AG09309 (cell line): ENCODE data around the gene OVOL1.
A peak's percentile ranks its signal among the peaks of the same experiment; 100 is the strongest.

Experiments
- DNase-seq: peaks from one replicate; pipeline ENCODE4 v3.0.0-alpha.2; 2010; ENCODE audit warnings: low read depth
- H3K4me3 ChIP-seq: 2 replicates; pipeline ENCODE4 v1.5.1; 2011; ENCODE audit warnings: mild to moderate bottlenecking, low read depth, low read length, moderate library complexity; ENCODE audit not compliant: control insufficient read depth
- TF ChIP-seq, protein P1 (sequence below): IDR thresholded peaks from 2 replicates; pipeline ENCODE4 v1.5.1; 2011; ENCODE audit warnings: mild to moderate bottlenecking, low read depth, low read length, inconsistent platforms; ENCODE audit not compliant: insufficient read depth, control insufficient read depth; ENCODE audit errors: missing control alignments

Gene OVOL1

DNA sequence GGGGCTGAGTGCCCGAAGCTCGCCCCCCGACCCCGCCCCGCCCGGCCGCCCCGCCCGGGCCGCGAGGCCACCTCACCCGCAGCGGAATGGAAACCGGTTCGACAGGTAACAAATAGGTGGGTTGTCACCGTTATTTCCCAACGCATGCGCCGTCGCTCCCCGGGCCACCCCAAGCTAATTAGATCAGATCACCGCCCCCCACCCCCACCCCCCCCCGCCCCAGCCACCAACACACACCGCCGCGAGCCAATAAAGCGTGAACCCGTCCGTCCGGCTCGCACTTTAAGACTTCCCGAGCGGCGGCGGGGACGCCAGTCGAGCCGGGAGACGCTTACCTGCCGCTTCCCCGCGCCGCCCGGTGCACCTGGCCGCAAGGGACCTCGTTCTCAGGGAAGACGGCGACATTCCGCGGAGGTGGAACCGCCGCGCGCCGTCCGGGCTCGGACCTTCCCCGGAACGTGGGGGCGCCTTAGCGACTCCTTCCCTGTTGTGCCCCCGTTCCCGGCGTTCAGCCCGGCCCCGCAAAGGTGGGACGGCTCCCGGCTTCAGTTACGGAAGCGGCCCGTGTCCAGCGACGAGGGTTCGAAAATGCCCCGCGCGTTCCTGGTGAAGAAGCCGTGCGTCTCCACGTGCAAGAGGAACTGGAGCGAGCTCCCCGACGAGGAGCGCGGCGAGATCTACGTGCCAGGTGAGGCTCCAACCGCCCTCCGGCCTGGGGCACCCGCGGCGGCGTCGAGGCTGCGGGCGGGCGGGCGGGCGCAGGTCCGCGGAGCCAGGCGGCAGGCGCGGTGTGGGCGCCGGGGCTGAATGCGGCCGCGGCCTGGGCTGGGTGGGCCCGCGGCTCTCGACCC is at the start of gene OVOL1:
Gene OVOL1, plus strand, starts transcription at position 278 of the 851 bp plus-strand sequence. Its CDS starts 311 bp downstream, at position 589.
- DNase-seq = no peak
- no peak within 1 kb of the TSS for H3K4me3 ChIP-seq
- TF ChIP-seq, protein P1, sequence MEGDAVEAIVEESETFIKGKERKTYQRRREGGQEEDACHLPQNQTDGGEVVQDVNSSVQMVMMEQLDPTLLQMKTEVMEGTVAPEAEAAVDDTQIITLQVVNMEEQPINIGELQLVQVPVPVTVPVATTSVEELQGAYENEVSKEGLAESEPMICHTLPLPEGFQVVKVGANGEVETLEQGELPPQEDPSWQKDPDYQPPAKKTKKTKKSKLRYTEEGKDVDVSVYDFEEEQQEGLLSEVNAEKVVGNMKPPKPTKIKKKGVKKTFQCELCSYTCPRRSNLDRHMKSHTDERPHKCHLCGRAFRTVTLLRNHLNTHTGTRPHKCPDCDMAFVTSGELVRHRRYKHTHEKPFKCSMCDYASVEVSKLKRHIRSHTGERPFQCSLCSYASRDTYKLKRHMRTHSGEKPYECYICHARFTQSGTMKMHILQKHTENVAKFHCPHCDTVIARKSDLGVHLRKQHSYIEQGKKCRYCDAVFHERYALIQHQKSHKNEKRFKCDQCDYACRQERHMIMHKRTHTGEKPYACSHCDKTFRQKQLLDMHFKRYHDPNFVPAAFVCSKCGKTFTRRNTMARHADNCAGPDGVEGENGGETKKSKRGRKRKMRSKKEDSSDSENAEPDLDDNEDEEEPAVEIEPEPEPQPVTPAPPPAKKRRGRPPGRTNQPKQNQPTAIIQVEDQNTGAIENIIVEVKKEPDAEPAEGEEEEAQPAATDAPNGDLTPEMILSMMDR = no peak

GRCh38 chr11:65739022-65739421 is 47.8 kb upstream of the OVOL1 start:
- no peak for DNase-seq
- TF ChIP-seq, protein P1 = no peak
- H3K4me3 ChIP-seq = no peak overlapping the region

- no peak overlapping the region for H3K4me3 ChIP-seq
- no peak for DNase-seq
- TF ChIP-seq, protein P1 = no peak
Observed at GRCh38 chr11:65741185-65741584, 45.7 kb upstream of the OVOL1 start.

DNA sequence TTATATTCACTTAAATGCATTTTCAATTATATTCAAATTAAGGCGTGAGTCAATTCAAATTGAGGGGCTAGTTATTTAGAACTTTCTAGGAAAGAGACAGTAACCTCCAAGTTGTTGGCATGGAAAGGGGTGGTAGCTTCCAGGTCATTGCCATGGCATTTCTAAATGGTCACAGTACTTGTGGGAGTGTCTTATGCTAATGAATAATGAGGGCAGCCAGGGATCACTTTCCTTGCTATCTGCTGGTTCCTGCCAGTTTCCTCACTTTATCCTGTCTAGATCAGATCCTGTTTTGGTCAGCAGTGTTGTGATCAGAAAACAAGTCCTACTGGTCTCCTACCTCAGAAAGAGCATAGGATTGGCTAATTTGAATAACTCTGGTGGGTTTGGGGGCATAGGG is 44.5 kb upstream of the OVOL1 start:
- TF ChIP-seq, protein P1 = no peak
- DNase-seq = no peak
- no peak overlapping the region for H3K4me3 ChIP-seq

GRCh38 chr11:65743681-65744025 is 43.2 kb upstream of the OVOL1 start:
- DNase-seq = no peak
- TF ChIP-seq, protein P1 = no peak
- H3K4me3 ChIP-seq = no peak overlapping the region

DNA sequence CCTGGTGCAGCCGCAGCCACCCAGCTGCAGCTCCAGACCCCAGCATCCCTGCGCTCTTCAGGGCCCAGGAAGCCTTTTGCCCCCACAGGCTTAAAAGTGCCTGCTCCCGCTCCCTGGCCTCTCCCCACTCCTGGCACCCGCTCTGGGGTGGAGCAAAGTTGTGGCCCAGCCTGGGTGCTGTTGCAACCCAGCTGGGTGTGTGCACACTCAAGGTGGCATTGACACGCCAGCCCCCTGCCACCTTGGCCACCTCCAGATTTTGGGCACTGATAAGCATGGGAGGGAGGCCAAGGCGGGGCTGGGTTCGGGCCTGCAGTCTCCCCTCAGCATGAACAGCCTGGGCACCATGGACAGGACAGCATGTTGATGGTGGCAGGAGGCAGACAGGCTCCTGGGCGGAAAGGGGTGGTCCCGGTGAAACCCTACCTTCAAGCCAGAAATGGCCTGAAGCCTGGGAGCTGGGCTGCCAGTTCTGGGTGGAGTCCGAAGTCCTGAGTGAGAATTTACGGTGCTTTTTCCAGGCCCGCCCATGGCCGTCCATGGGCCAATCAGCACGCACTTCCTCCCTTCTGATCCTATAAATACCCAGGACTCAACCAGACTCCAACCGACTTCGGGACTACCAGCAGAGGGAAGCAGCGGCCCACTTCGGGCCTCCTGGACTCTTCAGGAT is 42.7 kb upstream of the OVOL1 start:
- DNase-seq = no peak

More for the DNA sequence above, 42.7 kb upstream of the OVOL1 start:
- H3K4me3 ChIP-seq = no peak overlapping the region
- TF ChIP-seq, protein P1 = peak; percentile 62
